ENCODE results near the gene DRICH1. TPM values are rescaled to one million over a fixed set of nuclear protein-coding genes. Genes with fewer than 3 reads are reported as not detected.

DRICH1 gene
- total and polyA plus RNA-seq, 2 of the 8 experiments (the other 6 are each of a cell fraction or from before 2014, with no cell fraction given), result 0.21 to 0.28 TPM

- H4K20me1 ChIP-seq (replicated peaks in 1 of 2; ENCODE audit: control insufficient read depth in 1 of 2, insufficient read depth in 2 of 2, low read length in 2 of 2), result peaks cover 0 to 3% of the 10 kb centered on the region in 2 experiments
- TF ChIP-seq RXRA (IDR thresholded peaks at IDR 0.05; ENCODE audit: insufficient read depth, low read depth, low read length) (no peak), CTCF (IDR thresholded peaks at IDR 0.05; ENCODE audit: control extremely low read depth in 1 of 3, insufficient read depth in 1 of 3, low read depth in 1 of 3, low read length in 3 of 3) (peak in 2 of 3 experiments; percentile 39 to 46; a peak in 3 of 4 replicates)
- no peak overlapping the region for H3K27ac ChIP-seq (ENCODE audit: low read depth, low read length)
- H3K23me2 ChIP-seq (ENCODE audit: low read depth, low read length), result peaks cover 11% of the 10 kb centered on the region; the same call in 1 of the 2 replicates
- no peak overlapping the region for H2BK5ac ChIP-seq (ENCODE audit: low read depth, low read length)
- 0 out of 2 replicates have a peak overlapping the region, but pooled peaks have one; percentile 25 for H2AFZ ChIP-seq (ENCODE audit: low read length)
- H3K18ac ChIP-seq (ENCODE audit: extremely low read depth, low read length), result no peak overlapping the region; the same call in 1 of the 2 replicates
- no peak overlapping the region for H3K4ac ChIP-seq (replicated peaks; ENCODE audit: insufficient read length, low read depth, low read length)
- peak overlapping the region; percentile 37 to 89 (median 45) for H3K4me3 ChIP-seq (ENCODE audit: extremely low read depth in 1 of 4, insufficient read depth in 2 of 4, low read depth in 3 of 4, low read length in 4 of 4)
- no peak overlapping the region for H2BK20ac ChIP-seq (ENCODE audit: low read length)
- DNase-seq (ENCODE audit: low read depth in 1 of 2, low spot score in 2 of 2) (peak in 1 of 2 experiments; percentile 76), FAIRE-seq (no peak)
- H2BK120ac ChIP-seq (replicated peaks; ENCODE audit: low read depth, low read length), result no peak overlapping the region
- no peak overlapping the region for H3K56ac ChIP-seq (replicated peaks; ENCODE audit: insufficient read length, low read depth, low read length)
- ChIA-PET POLR2A (ENCODE audit: partially characterized antibody) (no interaction called here), CTCF (ENCODE audit: partially characterized antibody) (interaction anchor here (0.6 to 4.2 kb wide), 3 partner anchors 13 to 368 kb away, joined by 3 to 17 read pairs (median 4); no protein-coding TSS in a partner anchor)
- 7% methylated on average over 11 of the region's 11 CpGs; no CpG with 5 or more reads in 1 of the 2 experiments for WGBS, 2 experiments (ENCODE audit: extremely low coverage in 1 of 2, insufficient coverage in 1 of 2, insufficient read length in 1 of 2, insufficient replicate concordance in 2 of 2, low coverage in 1 of 2, low lambda C conversion rate in 2 of 2, missing lambda C conversion rate in 1 of 2)
- H2AK5ac ChIP-seq (ENCODE audit: low read depth, low read length), result no peak overlapping the region
- no peak overlapping the region for H4K5ac ChIP-seq (ENCODE audit: insufficient read length, low read depth, low read length)
- H3K23ac ChIP-seq (ENCODE audit: insufficient read length), result no peak overlapping the region
- peak overlapping the region; percentile 75; the same call in 1 of the 2 replicates for H2BK12ac ChIP-seq (ENCODE audit: low read depth, low read length)
- no peak overlapping the region for H4K91ac ChIP-seq (replicated peaks; ENCODE audit: insufficient read length, low read length)
- H3K14ac ChIP-seq (ENCODE audit: insufficient read length), result no peak overlapping the region
- H3K4me2 ChIP-seq (ENCODE audit: insufficient read depth in 1 of 2, low read depth in 2 of 2, low read length in 2 of 2), result peak overlapping the region; percentile 93
- H3K27me3 ChIP-seq (replicated peaks in 1 of 4; ENCODE audit: control insufficient read depth in 3 of 4, extremely low read depth in 1 of 4, insufficient read depth in 3 of 4, low read length in 3 of 4), result peaks cover 4 to 39% (median 25%) of the 10 kb centered on the region in 4 experiments
- H3K79me2 ChIP-seq (ENCODE audit: control insufficient read depth in 1 of 2, insufficient read depth in 2 of 2, low read length in 2 of 2), result no peaks in the 10 kb centered on the region
- peaks cover 0 to 14% (median 10%) of the 10 kb centered on the region in 4 experiments; a peak in 6 of 7 replicates for H3K4me1 ChIP-seq (replicated peaks in 1 of 4; ENCODE audit: control insufficient read depth in 3 of 4, insufficient read depth in 4 of 4, low read length in 3 of 4)
- no peak overlapping the region for H2BK15ac ChIP-seq (ENCODE audit: low read length)
- H3K9ac ChIP-seq (replicated peaks in 1 of 4; ENCODE audit: extremely low read depth in 1 of 4, low read depth in 3 of 4, low read length in 3 of 4), result no peak overlapping the region
- H3K36me3 ChIP-seq (ENCODE audit: control insufficient read depth in 2 of 4, insufficient read depth in 4 of 4, low read length in 3 of 4), result no peaks in the 10 kb centered on the region
- H3K79me1 ChIP-seq (ENCODE audit: low read depth, low read length), result no peaks in the 10 kb centered on the region
- no peaks in the 10 kb centered on the region for H3K9me3 ChIP-seq (ENCODE audit: insufficient read depth in 2 of 2, low read depth in 1 of 2, low read length in 1 of 2)
- no peak overlapping the region; the same call in 1 of the 2 replicates for H4K8ac ChIP-seq (ENCODE audit: extremely low read depth, insufficient read depth, low read length)
These were observed 66.7 kb downstream of the DRICH1 start for GRCh38 chr22:23565305-23565914.

All from H1 (cell line).